GM19035 (cell line): ENCODE measurements around the gene COL16A1.

Source experiments
- ATAC-seq: cut with Tn5 transposase; IDR thresholded peaks from one replicate; pipeline ENCODE4 v1.9.1; 2021; ENCODE audit not compliant: unreplicated experiment

The COL16A1 gene

DNA sequence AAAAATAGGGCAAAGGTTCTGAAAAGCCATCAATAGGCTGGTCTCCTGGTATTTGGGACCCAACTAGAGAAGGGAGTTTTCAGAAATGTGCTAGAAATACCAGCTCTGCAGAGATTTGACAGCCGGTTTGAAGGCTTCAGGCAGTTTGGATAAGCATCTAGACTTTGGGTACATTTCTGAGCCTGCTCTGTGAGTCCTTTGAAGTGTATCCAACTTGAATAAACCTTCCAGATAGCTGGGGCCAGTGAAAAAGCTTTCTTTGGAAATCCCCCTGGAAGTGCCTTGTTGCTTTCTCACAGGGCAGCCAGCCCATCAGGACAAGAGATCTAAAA lies 52.8 kb downstream of the COL16A1 start:
- ATAC-seq, result no peak

DNA sequence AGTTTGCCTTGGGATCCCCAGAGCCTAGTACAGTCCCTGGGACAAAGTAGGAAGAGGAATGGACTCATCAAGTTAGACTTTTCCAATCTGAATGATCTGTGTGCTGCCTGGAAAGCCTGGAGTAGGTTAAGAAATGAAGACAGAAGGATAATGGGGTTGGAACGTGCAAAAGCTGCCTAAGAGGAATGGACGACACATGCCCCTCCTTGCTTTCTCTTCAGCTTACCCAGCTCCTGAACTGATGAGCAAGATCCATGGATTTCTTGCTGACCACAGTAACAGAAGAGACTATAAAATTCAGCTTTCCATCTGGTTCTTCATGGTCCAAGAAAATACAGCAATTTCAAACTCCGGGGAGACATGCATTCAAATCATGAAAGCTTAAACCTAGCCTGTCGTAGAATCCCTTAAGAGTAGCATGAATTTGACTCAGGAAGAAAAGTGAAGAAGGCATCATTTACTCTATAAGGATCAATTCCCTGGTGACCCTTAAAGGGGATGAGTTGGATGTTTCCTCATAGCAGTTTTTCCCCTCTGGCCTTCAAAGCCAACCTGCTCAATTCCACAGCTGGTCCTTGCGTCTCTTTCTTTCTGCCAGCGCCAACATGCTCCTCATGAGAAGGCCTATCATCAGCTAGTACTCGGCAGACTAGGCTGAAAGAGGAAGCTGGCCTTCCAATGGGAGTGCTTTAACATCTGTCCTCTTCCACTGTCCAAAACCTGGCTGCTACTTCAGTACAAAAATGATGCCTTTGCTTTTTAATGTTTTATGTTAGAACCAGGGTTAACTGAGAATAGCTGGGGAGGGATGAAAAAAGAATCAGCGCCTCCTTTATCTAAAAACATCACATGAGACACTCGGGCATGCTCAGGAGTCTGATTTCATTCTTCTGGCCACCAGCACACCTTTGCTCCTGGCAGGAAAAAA lies 53.4 kb downstream of the COL16A1 start:
- no peak for ATAC-seq

DNA sequence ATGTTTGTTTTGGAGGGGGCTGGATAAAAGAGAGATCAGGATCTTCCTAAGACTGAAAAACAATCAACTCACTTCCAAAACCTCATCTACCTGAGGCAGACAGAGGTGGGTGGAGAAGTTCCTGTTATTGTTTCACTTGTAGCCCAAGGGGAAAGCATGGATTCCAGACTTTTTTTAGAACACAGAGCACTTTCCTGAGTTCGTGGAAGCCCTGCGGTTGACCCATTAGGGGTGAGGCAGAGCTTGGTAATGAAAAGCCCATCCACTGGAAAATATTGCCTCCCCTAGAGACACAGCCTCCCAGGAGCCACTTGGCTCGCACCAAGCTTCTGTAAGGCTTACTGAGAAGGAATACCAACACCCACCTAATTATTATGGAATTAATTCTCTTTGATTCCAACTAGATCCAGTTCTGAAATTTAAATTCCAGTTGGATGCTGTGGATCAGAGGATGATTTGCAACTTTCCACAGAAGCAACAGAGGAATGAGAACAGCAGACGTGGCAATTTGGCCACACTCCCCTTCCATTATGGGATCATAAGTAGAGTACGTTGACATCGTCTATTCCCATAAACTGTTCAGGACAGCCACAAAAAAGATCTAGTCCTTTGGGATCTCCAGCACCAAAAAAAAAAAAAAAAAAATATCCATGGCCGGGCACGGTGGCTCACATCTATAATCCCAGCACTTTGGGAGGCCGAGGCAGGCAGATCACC lies 55.0 kb downstream of the COL16A1 start:
- no peak for ATAC-seq

DNA sequence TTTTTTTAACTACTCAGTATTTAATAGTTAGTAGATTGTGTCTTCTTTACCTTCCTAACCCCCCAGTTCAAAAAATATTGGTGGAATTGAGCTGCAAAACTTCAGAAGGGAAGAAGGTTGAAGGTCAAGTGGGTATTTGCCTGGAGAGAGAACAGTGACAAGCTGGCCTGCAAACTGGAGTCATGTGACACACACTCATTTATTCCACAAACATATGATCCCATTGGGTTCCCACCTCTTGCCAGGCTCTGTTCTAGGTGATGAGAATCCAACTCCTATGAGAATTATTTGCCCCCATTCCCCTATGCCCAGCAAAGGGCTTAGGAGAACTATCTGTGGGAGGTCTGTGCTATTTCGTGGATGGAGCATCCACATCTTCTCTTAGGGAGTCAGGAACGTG lies 55.6 kb downstream of the COL16A1 start:
- ATAC-seq, result no peak

DNA sequence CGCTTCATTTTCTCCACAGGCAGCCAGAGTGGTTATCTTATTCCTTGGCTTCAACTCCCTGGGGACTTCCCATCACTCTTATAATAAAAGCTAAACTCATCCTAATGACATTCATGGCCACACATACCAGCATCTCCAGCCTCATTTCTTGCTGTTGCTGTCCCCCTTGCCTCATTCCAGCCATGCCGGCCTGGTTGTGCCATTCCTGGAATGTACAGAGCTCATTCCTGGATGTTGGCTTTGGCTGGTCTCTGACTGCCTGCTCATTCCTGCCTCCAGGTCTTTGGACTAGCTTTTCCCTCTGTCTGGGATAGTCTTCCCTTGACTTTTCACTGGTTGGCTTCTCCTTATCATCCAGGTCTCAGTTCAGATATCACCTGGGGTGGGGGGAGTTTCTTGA lies 56.7 kb downstream of the COL16A1 start:
- ATAC-seq, result no peak

DNA sequence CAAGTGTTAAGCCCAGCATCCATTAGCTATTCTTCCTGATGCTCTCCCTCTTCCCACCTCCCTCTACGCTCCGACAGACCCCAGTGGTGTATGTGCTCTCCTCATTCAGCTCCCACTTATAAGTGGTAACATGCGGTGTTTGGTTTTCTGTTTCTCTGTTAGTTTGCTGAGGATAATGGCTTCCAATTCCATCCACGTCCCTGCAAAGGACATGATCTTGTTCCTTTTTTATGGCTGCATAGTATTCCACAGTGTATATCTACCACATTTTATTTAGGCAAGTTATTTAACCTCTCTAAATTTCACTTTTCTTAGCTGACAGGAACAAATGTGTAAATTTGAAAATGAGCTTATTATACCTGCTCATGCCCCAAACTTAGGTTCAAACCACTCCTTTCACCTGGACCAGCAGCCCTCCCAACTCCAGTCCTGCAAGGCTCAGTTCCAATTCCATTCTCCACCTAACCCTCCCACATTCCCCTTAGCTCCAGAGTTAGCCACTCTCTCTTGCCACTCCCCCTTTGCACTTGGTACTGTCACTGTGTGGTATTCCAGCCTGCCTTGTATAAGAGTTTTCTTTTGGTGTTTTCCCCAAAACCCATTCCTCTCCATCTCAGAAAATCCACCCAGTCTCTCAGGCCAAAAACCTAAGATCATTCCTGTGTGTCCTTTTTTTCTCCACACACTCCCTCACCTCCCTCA lies 57.4 kb downstream of the COL16A1 start:
- no peak for ATAC-seq

DNA sequence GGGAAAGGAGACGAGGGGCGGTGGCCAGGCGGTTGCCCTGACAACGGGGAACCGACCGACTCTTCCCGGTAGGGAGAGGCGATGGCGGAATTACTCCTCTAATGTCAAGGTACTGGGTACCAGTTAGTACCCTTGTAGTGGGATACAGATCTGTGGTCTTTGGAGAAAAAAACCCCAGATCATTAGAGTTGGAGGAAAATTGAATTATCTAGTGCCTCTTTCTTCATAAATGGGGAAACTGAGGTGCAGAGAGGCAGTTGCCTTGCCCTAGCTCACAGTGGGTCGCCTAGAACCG lies 58.6 kb downstream of the COL16A1 start:
- no peak for ATAC-seq

DNA sequence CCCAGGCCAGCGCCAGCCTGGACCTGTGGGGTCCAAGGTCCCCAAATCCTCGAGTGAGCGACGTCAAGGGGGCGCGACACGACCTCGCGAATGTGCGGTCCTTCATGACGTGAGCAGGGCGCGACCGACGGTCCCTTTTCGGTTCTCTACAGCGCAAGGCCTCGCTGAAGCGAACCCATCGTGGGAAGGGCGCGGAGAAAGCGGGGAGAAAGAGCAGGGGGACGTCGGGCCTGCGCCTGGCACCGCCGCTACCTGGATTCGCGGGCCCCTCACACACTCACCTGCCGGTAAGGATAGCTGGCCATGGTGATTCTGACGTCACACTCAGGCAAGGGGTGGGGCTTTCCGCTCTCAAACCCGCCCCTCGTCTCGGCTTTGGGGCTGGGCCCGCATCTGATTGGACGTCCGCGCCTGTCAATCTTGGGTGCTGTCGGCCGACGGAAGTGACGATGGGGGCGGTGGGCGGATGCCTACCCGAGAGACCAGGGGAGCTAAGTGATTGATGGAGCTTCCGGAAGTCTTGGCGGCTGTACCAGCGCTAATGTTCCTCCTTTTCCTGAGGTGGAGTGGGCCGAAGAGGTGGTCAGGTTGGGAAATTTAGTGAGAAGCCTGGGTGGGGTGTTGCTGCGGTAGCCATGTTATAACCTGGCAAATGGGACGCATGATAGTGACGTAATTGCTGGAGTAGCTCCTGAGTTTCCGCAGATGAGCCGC lies 59.1 kb downstream of the COL16A1 start, which contains the start of gene PEF1:
Gene PEF1, minus strand, starts transcription at position 317 of the 714 bp plus-strand sequence. Its CDS starts 12 bp downstream, at position 305.
- ATAC-seq, result peak; percentile 95

DNA sequence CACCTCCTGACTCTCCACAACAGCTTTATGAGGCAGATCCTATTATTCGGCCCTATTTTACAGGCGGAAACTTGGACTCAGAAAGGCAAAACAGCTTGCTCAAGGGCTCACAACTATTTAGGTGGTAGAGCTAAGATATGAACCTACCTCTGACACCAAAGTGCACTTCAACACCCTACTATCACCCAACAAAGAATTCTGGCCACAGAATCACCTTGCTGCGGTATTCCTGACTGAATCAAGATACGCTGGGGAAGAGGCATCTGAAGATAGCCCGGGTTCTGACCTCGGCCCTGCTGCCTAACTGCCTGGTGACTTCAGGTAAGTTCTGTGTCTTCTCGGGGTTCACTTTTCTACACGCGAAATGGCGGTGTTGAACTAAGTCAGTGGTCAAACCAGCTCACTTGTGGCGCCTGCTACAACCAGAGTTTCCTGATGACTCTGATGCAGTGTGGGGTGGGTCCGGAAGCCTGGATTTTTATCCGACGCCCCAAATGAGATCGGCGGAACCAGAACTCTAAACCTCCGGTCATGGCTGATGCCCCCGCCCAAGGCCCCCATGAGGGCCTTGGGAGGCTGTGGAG lies 59.7 kb downstream of the COL16A1 start:
- ATAC-seq, result no peak

DNA sequence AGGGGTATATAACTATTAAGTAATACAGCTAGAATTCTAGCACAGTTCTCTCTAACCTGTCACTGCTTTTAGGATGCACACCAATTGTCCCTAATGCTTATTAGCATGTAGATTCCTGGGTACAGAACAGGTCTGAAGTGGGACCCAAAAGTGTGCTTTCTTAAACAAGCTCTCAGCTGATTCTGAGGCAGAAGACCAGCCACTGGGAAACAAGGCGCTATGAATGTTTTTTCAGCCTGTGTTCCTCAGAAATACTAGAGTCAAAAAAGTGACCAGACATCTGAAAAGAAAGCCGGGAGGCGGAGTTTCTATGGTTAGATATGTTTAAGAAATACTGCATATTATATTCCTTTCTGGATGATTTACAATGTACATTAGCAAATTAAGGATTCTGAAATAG lies 60.9 kb downstream of the COL16A1 start:
- no peak for ATAC-seq

DNA sequence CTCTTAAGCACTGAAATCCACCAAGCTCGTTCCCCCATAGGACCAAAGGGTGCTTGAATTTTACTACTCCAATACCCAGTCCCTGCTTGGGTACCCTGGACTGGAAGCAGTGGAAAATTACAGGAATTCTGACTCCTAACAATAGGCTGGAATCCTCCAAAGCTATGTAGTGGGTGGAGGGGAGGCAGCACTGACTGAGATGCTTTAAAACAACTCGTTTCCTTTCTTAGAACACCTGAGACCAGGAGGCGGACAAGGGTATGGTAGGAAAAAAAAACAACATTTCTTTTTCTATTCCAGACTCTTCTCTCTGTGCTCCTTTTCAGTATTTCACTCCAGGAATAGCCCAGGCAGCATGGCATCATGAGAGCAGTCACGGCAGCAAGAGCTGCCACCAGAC lies 61.5 kb downstream of the COL16A1 start:
- ATAC-seq, result no peak

DNA sequence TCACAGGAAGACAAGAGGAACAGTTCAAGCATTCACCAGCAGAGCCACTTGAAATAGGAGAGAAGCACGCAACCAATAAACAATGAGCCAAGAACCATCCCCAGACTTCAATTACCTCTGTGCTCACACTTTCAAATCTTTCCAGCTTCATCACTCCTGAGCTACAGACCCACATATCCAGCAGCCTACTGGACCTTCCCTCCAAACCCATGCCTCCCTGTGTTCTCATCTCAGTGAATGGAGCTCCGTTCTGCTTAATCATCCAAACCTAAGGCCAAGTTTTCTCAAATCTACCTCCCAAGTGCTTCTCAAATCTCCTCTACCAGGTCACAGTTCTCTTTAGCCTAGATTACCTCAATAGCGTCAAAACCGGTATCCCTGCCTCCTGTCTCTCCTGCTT lies 62.9 kb downstream of the COL16A1 start:
- no peak for ATAC-seq

DNA sequence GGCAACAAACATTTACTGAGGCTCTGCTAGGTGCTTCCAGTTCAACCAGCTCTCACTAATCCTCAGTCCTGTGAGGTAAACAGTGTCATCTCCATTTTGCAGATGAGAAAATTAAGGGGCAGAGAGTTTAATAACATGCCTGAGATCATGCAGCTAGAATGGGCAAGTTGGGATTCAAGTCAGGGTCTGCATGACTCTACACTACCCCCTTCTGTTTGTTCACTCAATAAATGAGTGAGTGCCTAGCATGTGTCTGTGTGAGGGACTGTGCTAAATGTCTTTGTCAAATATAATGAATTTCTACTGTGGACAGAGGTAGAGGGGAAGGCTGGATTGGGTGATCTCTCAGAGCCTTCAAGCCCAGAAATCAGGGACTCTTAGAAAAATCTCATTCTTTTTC lies 63.6 kb downstream of the COL16A1 start:
- no peak for ATAC-seq

DNA sequence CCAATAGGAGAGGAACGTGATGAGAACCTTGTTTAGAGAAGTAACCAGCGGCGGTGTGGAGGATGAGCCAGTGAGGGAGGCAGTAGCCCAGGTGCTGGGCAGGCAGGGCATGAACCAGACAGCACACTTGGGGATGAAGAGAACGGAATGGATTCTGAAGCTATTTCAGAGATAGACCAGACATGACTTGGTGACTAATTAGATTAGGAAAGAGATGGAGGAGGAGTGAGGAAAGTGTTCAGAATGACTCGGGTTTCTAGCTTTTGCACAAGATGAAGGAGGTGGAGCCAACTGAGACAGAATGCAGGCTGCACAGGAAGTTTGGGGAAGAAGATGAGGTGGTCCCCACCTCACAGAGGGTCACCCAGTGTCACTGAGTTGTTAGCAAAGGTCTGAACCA lies 64.3 kb downstream of the COL16A1 start:
- ATAC-seq, result no peak

DNA sequence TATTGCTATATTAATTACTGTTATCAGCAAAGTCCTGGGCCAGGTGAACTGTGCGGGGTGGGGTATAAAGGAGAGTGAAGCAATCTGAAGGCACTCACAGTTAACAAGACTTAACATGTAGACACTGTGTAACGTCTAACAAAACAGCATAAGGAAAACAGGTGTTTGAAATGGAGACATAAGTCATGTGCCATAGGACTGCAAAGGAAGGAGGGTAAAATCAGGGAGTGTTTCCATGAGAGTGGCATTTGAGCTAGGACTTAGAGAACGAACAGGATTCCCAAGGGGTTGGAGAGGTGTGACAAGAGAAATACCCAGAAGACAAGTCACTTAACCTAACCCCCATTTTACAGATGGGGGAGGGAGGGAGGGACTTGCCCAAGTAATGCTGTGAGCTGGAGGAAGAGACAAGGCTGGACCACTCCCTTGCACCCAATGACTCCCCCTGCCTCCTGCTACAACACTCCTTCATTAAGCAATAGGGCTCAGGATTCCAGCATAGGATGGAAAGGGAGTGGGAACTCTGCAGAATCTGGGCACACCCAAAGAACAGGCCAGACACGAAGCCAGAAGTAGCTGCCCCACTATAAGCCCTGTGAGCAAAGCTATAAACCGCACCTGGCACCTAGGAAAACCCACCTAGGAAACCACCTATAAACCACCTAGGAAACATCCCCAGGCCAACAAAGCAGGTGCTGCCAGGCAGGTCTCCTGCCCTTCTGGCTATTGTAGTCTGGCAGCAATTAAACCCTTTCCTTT lies 65.7 kb downstream of the COL16A1 start:
- no peak for ATAC-seq

DNA sequence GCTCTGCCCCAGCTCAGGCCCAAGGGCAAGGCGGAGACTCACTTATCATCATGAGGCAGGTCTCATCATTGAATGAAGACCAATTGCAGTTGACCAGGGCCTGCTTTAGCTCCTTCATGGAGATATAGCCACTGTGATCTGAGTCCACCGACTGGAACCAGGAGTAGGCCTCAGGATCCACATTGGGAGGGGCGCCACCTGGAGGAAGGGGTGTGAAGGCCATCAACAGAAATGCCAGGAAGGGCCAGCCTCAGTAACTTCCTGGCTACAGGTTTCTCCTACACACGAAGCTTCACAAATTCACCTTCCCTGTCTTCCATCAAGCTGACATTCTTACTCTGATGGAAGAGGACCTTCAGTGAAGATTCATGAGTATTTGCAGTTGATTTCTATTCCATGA lies 70.7 kb downstream of the COL16A1 start:
- ATAC-seq, result no peak

DNA sequence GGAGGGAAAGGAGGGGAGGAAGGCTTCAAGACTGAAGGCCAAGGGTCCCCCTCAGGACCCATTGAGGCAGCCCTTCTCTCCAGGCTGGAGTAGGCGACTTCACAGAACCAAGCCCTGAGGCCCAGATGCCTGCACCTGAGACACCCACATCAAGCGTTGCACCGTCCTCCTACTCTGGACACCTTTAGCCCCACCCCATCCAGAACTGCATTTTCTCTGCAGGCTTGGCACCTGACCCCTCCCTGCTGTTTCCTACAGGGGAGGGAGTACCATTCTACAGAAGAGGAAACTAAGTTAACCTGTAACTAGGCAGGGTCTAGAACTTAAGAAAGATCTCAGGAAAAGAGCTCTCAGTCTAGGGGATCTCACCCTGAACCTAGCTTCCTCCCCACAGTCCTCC lies 71.2 kb downstream of the COL16A1 start:
- ATAC-seq, result no peak

DNA sequence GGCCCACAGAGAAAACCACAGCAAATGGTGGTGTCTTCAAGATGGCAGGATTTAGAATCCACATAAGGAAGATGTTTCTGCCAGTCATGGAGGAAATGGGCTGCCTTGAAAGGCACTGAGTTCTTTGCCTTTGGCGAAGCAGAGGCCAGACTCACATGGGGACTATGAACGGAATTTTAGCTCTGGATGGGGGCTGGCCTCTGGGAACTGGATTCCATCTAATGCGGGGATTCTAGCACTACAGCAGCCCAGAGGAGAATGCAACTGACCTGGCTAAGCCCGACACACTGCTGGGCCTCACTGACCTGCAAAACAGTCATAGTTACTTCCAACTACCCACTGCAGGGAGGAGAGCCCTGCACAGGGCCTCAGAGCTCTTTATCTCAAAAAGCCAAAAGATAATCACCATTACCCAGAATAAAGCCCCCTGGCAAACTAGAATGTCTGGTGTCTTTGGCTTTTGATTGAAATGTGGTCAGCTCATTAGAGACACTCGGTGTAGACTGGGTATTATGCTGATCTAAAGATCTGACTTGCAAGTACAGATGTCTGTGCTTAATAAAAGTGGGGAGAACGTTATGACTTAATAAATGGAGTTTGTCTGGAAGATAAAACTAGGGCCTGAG lies 74.8 kb downstream of the COL16A1 start:
- ATAC-seq, result no peak

DNA sequence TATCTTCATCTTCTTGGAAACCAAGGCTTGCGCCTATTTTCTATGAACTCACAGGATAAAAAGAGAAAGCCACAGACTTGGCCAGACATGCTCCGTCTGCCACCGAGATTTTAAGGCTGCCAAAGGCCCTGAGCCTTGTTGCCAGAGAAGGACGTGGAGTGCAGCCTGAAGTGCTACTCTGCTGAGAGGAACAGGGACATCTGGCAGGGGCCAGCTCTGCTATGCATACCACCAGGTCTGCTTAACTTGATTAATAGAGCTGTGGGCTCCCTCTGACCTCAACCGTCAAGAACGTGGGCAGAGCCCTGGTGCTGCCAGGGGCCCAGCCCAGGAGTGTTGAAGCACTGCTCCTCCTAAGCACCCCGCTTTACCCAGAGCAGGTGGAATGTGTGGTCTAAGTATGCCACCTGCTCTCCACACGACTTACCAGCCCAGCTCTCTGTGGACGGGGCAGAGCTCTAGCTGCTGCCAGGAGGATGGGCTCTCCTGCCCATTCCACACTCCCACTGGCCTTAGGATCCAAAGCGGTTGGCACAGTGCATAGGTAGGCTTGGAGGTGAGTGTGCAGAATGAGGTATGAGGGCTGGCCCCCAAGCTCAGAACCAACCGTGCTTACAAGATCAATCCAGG lies 75.8 kb downstream of the COL16A1 start:
- no peak for ATAC-seq
